Cardiac muscle cell (in vitro differentiated cells and primary cell): ENCODE results near the gene CBLC. TPM values are rescaled to one million over a fixed set of nuclear protein-coding genes. Genes with fewer than 3 reads are reported as not detected.
A peak's percentile ranks its signal among the peaks of the same experiment; 100 is the strongest.
"Not testable (repeated sequence)": the region's sequence is repeated elsewhere in the genome, so short reads cannot be mapped to it uniquely, and the experiment has no call there.

Experiments used
- DNase-seq, 2 donors: peaks; one replicate each; pipeline versions ENCODE4 v3.0.0 to v3.0.0-alpha.2; 2010 to 2017; ENCODE audit warnings: low read depth in 1 of 2, low spot score in 1 of 2
- H3K27ac ChIP-seq: fragments of 200-600 bp; sonication (generic); 2 replicates; pipeline ENCODE4 v1.5.1; 2016
- H3K27me3 ChIP-seq: fragments of 200-600 bp; sonication (generic); 2 replicates; pipeline ENCODE4 v1.6.0; 2016; ENCODE audit warnings: control low read depth
- H3K36me3 ChIP-seq: fragments of 200-600 bp; sonication (generic); 2 replicates; pipeline ENCODE4 v1.5.1; 2016; ENCODE audit warnings: control low read depth
- H3K4me1 ChIP-seq: fragments of 200-600 bp; sonication (generic); 2 replicates; pipeline ENCODE4 v1.8.1; 2017; ENCODE audit warnings: low read depth, mild to moderate bottlenecking, mixed run types
- H3K4me3 ChIP-seq: fragments of 200-600 bp; sonication (generic); 2 replicates; pipeline ENCODE4 v1.5.1; 2016; ENCODE audit warnings: mild to moderate bottlenecking
- H3K9me3 ChIP-seq: fragments of 200-600 bp; sonication (generic); 2 replicates; pipeline ENCODE4 v1.5.1; 2017; ENCODE audit warnings: low read depth, mild to moderate bottlenecking, control low read depth
- polyA plus RNA-seq: library from polyadenylated mRNA; unstranded; fragments of >200 nt; fragmentation: Nextera tagmentation; extraction: Ambion mirVana; gene quantifications from 2 replicates; pipeline ENCODE4 v1.2.1, GENCODE V29; 2016
- total RNA-seq: library from RNA; depleted of rRNA; stranded (reverse); fragments of >200 nt; gene quantifications from 2 replicates; pipeline ENCODE4 v1.2.3, GENCODE V29; 2016
- TF ChIP-seq, protein P1 (sequence below): IDR thresholded peaks from 2 replicates; pipeline ENCODE4 v1.5.1; 2012; ENCODE audit warnings: low read depth, mild to moderate bottlenecking, low read length

The CBLC gene
- total and polyA plus RNA-seq, 2 experiments from 2014 or later = 0.11 TPM; not detected in 1

DNA sequence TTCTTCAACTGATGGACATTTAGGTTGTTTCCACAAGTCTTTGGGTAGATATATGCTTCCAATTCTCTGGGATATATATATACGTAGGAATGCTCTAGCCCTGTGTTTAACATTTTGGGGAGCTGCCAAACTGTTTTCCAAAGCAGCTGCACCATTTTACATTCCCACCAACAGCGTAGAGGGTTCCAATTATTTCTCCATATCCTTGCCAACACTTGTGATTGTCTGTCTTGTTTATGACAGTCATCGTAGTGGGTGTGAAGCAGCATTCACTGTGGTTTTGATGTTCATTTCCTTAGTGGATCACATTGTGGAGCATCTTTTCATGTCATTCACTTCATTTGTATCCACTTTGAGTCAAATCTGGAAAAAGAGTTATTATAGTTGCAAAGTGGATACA lies 4.7 kb upstream of the CBLC start:
- H3K27ac ChIP-seq = no peak overlapping the region
- no peak overlapping the region for H3K4me3 ChIP-seq
- no peaks in the 10 kb centered on the region for H3K9me3 ChIP-seq
- TF ChIP-seq, protein P1, sequence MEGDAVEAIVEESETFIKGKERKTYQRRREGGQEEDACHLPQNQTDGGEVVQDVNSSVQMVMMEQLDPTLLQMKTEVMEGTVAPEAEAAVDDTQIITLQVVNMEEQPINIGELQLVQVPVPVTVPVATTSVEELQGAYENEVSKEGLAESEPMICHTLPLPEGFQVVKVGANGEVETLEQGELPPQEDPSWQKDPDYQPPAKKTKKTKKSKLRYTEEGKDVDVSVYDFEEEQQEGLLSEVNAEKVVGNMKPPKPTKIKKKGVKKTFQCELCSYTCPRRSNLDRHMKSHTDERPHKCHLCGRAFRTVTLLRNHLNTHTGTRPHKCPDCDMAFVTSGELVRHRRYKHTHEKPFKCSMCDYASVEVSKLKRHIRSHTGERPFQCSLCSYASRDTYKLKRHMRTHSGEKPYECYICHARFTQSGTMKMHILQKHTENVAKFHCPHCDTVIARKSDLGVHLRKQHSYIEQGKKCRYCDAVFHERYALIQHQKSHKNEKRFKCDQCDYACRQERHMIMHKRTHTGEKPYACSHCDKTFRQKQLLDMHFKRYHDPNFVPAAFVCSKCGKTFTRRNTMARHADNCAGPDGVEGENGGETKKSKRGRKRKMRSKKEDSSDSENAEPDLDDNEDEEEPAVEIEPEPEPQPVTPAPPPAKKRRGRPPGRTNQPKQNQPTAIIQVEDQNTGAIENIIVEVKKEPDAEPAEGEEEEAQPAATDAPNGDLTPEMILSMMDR = no peak
- no peaks in the 10 kb centered on the region for H3K4me1 ChIP-seq
- DNase-seq = no peak
- no peaks in the 10 kb centered on the region for H3K36me3 ChIP-seq
- H3K27me3 ChIP-seq = peaks cover 5% of the 10 kb centered on the region

DNA sequence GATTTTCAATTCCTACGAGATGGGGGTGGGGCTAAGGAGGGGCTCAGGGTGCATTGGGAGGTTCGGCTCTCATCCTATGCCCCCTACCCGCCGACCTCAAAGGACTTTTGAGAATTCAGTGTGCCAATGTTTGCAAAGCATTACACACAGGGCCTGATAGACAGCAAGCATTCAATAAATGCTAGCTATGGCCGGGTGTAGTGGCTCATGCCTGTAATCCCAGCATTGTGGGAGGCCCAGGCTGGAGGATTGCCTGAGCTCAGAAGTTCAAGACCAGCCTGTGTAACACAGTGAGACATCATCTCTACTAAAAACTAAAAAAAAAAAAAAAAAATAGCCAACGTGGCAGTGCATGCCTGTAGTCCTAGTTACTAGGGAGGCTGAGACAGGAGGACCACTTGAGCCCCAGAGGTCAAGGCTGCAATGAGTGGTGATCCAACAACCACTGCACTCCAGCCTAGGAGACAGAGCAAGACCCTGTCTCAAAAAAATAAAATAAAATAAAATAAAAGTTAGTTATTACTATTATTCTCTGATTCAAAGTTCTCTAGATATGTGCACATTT lies 1.9 kb upstream of the CBLC start:
- no peak overlapping the region for H3K4me3 ChIP-seq
- TF ChIP-seq, protein P1 = no peak

DNA sequence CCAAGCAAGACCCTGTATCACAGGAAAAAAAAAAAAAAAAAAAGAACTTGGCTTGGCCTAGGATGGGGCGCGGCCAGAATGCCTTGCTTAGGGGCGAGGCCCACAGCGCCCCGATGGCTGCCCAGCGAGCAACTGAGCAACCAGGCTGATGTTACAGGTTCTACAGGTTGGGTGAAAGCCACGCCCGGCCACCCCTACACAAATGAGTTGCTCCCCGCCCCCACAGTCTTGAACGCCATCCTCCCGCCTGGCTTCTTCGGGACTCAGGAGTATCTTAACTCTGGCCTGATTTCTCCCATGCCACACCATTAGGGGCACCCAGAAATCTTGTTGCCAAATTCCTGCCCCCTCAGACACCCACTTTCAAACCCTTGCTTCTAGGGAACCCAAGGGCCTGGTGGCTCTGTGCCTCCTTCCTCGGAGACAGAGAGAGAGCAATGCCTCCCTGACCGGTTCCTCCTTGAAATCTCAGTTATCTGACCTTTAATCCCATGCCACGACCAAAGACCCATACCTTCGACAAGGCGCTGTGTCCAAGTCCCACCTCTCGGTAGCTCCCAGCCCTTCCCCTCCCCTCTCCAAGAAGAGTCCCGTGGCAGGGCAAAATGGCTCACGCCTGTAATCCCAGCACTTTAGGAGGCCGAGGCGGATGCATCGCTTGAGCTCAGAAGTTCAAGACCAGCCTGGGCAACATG lies 1.1 kb upstream of the CBLC start:
- H3K36me3 ChIP-seq = no peaks in the 10 kb centered on the region
- H3K9me3 ChIP-seq = no peaks in the 10 kb centered on the region
- H3K4me1 ChIP-seq = no peaks in the 10 kb centered on the region
- H3K4me3 ChIP-seq = no peak overlapping the region
- TF ChIP-seq, protein P1 = no peak
- peaks cover 5% of the 10 kb centered on the region for H3K27me3 ChIP-seq
- H3K27ac ChIP-seq = no peak overlapping the region
- no peak for DNase-seq

More for the DNA sequence above, 1.9 kb upstream of the CBLC start:
- H3K27me3 ChIP-seq = peaks cover 5% of the 10 kb centered on the region
- H3K4me1 ChIP-seq = no peaks in the 10 kb centered on the region
- no peaks in the 10 kb centered on the region for H3K9me3 ChIP-seq
- H3K36me3 ChIP-seq = no peaks in the 10 kb centered on the region
- H3K27ac ChIP-seq = no peak overlapping the region
- no peak for DNase-seq

DNA sequence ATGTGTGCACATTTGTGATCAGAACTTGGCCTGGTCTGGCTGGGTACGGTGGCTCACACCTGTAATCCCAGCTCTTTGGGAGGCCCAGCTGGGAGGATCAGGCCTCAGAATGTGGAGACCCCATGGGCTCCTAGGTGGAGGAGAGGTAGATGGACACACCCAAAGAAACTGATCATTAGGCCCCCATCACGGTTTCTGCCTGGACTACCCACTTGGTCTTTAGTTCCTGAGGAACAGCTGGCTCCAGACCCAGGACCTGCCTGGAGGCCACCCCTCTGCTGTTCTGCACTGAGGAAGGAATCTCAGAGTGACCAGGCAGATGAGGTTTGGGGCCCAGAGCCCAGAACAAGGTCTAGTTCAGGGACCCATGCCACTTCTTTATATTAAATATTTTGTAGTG lies 1.5 kb downstream of the CBLC start:
- Histone ChIP-seq H3K27me3 (no peaks in the 10 kb centered on the region), H3K36me3 (no peaks in the 10 kb centered on the region), H3K27ac (no peak overlapping the region), H3K9me3 (no peaks in the 10 kb centered on the region), H3K4me3 (no peak overlapping the region), H3K4me1 (no peaks in the 10 kb centered on the region)
- TF ChIP-seq, protein P1 = no peak
- DNase-seq = no peak

DNA sequence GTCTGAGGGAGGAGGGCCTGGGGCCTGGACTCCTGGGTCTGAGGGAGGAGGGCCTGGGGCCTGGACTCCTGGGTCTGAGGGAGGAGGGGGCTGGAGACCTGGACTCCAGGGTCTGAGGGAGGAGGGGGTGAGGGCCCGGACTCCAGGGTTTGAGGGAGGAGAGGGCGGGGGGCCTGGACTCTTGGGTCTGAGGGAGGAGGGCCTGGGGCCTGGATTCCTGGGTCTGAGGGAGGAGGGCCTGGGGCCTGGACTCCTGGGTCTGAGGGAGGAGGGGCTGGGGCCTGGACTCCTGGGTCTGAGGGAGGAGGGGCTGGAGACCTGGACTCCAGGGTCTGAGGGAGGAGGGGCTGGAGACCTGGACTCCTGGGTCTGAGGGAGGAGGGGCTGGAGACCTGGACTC lies 4.0 kb downstream of the CBLC start:
- not testable (repeated sequence) for H3K27me3 ChIP-seq, H3K4me1 ChIP-seq, H3K9me3 ChIP-seq, H3K36me3 ChIP-seq, H3K27ac ChIP-seq, DNase-seq, H3K4me3 ChIP-seq

DNA sequence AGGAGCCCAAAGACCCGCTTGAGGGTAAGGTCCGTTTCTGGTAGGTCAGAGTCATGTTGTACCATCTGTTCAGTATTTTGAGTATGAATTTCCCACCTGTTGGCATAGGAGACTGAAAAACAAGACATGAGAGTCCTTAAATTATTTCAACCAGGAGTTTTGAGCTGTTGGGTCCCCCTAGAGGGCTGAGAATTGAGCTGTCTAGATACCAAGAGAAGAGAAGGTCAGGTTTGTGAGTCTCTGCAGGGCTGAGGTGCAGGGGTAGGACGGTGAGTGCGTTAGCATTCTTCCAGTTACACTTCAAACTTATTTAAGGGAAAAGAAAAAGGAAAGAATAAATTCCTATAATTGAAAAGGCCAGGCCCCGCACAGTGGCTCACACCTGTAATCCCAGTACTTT lies 5.0 kb downstream of the CBLC start:
- no peaks in the 10 kb centered on the region for H3K36me3 ChIP-seq
- peak overlapping the region; percentile 39 for H3K27ac ChIP-seq
- H3K4me1 ChIP-seq = no peaks in the 10 kb centered on the region
- TF ChIP-seq, protein P1 = no peak
- no peak for DNase-seq
- no peaks in the 10 kb centered on the region for H3K9me3 ChIP-seq
- no peaks in the 10 kb centered on the region for H3K27me3 ChIP-seq
- no peak overlapping the region for H3K4me3 ChIP-seq
